HG03469 (cell line): ENCODE data around the gene SYNM.
A peak's percentile ranks its signal among the peaks of the same experiment; 100 is the strongest.

Experiments used
- ATAC-seq: cut with Tn5 transposase; IDR thresholded peaks from one replicate; pipeline ENCODE4 v1.9.1; 2021; ENCODE audit warnings: mild to moderate bottlenecking, moderate library complexity, moderate number of reproducible peaks; ENCODE audit not compliant: unreplicated experiment

Gene SYNM

GRCh38 chr15:99085413-99086326 is 19.2 kb upstream of the SYNM start:
- no peak for ATAC-seq

GRCh38 chr15:99086327-99086667 is 18.6 kb upstream of the SYNM start:
- ATAC-seq: no peak

- no peak for ATAC-seq
These were observed 17.4 kb upstream of the SYNM start for GRCh38 chr15:99087405-99087943.

GRCh38 chr15:99090011-99090699 is 14.7 kb upstream of the SYNM start:
- peak; percentile 97 for ATAC-seq

- ATAC-seq: no peak
These were observed 13.9 kb upstream of the SYNM start for GRCh38 chr15:99090938-99091337.

- ATAC-seq: no peak
These were observed 12.2 kb upstream of the SYNM start for GRCh38 chr15:99092554-99093172.

- no peak for ATAC-seq
These were observed 9.3 kb upstream of the SYNM start for GRCh38 chr15:99095626-99096025.

GRCh38 chr15:99096173-99096893 is 8.5 kb upstream of the SYNM start:
- no peak for ATAC-seq

GRCh38 chr15:99096894-99097426 is 7.9 kb upstream of the SYNM start:
- ATAC-seq: no peak

- no peak for ATAC-seq
These were observed 7.2 kb upstream of the SYNM start for GRCh38 chr15:99097441-99098410.

- no peak for ATAC-seq
These were observed 6.5 kb upstream of the SYNM start for GRCh38 chr15:99098426-99098825.

GRCh38 chr15:99098991-99099390 is 5.9 kb upstream of the SYNM start:
- ATAC-seq: no peak

GRCh38 chr15:99099661-99100060 is 5.2 kb upstream of the SYNM start:
- ATAC-seq: no peak

- ATAC-seq: no peak
These were observed 4.4 kb upstream of the SYNM start for GRCh38 chr15:99100245-99101173.

- ATAC-seq: no peak
These were observed 3.4 kb upstream of the SYNM start for GRCh38 chr15:99101501-99101900.

GRCh38 chr15:99102332-99103235 is 2.3 kb upstream of the SYNM start:
- no peak for ATAC-seq

- no peak for ATAC-seq
These were observed 1.6 kb upstream of the SYNM start for GRCh38 chr15:99103279-99103678.
